ENCODE results near the gene GLCCI1.
A peak's percentile ranks its signal among the peaks of the same experiment; 100 is the strongest.

GLCCI1 gene

DNA sequence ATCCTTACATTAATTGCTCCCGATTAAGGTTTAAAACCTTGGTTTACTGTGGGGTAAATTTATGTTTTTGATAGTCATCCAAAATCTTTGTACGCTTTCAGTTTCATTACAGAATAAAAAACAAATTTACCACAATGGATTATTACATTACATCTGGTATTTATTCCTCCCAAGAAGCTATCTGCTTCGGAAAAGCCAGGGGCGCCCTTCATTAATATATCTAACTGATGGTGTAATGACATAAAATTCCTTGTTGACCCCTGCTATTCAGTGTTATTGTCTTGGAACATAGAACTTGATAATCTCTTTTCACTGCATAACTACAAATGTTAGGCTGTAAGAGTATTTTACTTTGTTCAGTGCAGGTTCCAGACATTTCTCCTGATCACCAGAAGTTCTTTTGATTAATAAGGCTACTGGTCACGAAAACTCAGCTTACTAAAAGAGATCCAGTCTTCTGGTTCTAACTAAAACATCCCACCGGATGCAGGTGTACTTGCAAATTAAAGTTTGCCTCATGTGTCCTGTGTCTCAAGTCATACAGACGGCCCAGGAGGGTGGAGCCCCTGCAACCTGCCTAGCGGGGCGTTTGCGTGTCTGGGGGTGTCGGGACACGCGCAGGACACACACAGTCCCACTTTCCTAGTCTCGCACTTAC is 581 bp upstream of the GLCCI1 start:
- DNase-seq (ENCODE audit: low read depth): no peak
- TF ChIP-seq, protein P1, sequence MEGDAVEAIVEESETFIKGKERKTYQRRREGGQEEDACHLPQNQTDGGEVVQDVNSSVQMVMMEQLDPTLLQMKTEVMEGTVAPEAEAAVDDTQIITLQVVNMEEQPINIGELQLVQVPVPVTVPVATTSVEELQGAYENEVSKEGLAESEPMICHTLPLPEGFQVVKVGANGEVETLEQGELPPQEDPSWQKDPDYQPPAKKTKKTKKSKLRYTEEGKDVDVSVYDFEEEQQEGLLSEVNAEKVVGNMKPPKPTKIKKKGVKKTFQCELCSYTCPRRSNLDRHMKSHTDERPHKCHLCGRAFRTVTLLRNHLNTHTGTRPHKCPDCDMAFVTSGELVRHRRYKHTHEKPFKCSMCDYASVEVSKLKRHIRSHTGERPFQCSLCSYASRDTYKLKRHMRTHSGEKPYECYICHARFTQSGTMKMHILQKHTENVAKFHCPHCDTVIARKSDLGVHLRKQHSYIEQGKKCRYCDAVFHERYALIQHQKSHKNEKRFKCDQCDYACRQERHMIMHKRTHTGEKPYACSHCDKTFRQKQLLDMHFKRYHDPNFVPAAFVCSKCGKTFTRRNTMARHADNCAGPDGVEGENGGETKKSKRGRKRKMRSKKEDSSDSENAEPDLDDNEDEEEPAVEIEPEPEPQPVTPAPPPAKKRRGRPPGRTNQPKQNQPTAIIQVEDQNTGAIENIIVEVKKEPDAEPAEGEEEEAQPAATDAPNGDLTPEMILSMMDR (IDR thresholded peaks at IDR 0.05; ENCODE audit: control insufficient read depth, extremely low read depth, insufficient read depth): no peak
- peak overlapping the region; percentile 71 for H3K4me3 ChIP-seq (ENCODE audit: low read depth, low read length)

DNA sequence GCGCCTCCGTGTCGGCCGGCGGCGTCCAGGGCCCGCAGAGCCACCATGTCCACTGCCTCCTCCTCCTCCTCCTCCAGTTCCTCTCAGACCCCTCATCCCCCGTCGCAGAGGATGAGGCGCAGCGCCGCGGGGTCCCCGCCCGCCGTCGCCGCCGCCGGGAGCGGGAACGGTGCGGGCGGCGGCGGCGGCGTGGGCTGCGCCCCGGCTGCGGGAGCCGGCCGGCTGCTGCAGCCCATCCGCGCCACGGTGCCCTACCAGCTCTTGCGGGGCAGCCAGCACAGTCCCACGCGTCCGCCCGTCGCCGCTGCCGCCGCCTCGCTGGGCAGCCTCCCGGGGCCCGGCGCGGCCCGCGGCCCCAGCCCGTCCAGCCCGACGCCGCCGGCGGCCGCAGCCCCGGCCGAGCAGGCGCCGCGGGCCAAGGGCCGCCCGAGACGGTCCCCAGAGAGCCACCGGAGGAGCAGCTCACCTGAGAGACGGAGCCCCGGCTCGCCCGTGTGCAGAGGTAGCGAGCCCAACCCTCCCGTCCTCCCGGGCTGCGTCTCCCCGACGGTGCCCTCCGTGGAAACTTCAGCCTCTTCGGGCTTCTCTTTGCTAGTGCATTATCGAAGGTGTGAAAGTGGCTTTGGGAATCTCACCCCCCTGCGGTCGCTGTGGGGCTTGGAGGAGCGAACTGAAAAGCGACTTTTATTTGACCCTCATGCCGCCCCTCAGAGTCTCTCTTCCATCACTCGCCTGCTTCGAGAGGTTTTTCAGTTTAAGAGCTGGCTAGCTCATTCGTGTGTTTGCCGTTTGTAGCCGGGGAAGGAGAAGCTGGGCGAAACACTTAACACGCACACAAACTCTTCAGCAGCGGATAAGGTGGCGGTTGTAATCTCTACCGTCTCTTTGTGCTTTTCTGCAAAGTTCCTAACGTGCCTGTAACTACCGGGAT is 975 bp downstream of the GLCCI1 start:
- peak overlapping the region; percentile 71 for H3K4me3 ChIP-seq (ENCODE audit: low read depth, low read length)
- TF ChIP-seq, protein P1 (IDR thresholded peaks at IDR 0.05; ENCODE audit: control insufficient read depth, extremely low read depth, insufficient read depth): no peak; the same call in 1 of the 2 replicates
- DNase-seq (ENCODE audit: low read depth): no peak

DNA sequence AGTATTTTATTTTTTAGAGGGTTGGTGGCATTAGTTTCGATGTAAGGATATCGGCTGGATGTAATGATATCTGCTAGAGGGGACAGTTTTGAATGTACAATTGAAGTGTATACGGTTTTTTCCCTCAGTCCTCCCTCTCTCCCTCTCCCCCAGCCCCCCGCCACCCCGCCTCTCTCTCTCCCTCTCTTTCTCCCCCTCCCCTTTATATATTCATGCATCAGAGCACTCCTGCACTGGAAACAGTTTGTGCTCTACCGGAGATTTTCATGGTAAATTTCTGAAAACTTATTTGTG is 1.6 kb downstream of the GLCCI1 start:
- no peak for DNase-seq (ENCODE audit: low read depth)
- peak overlapping the region; percentile 71 for H3K4me3 ChIP-seq (ENCODE audit: low read depth, low read length)
- TF ChIP-seq, protein P1 (IDR thresholded peaks at IDR 0.05; ENCODE audit: control insufficient read depth, extremely low read depth, insufficient read depth): no peak

DNA sequence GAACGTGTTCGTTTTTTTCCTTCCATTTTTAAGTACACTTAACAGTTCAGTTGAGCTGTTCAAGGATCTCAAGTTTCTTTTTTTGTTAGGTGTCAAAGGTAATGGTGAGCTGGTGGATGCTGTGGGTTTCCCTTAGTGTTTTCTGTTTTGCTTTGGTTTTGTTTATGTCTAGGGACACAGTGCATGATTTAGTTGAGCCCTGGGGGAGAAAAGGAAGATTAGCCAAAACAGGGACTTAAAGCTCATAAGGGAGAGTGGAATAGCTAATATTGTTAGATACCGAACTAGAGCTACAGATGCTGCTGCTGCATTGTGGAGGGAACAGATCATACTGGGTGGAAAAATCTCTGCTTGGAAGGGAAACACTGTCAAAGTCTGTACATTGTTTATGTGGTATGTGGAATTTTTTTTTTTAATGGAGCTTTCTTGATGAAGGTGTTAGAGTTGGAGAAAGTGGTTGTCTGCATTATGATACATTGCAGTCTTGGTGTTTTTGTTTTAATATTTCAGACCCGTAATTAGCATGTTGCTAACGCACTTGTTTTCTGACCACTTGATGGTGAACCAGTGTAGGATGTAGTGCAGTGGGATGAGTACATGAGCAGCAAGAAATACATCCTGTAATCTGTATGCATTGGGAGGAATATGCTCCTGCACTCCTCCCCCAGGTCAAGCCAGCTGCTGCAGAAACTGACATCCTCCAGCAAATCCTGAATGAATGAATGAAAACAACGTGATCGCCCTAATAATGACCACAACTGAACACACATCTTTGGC is 2.1 kb downstream of the GLCCI1 start:
- no peak overlapping the region for H3K4me3 ChIP-seq (ENCODE audit: low read depth, low read length)
- DNase-seq (ENCODE audit: low read depth): no peak
- TF ChIP-seq, protein P1 (IDR thresholded peaks at IDR 0.05; ENCODE audit: control insufficient read depth, extremely low read depth, insufficient read depth): no peak

DNA sequence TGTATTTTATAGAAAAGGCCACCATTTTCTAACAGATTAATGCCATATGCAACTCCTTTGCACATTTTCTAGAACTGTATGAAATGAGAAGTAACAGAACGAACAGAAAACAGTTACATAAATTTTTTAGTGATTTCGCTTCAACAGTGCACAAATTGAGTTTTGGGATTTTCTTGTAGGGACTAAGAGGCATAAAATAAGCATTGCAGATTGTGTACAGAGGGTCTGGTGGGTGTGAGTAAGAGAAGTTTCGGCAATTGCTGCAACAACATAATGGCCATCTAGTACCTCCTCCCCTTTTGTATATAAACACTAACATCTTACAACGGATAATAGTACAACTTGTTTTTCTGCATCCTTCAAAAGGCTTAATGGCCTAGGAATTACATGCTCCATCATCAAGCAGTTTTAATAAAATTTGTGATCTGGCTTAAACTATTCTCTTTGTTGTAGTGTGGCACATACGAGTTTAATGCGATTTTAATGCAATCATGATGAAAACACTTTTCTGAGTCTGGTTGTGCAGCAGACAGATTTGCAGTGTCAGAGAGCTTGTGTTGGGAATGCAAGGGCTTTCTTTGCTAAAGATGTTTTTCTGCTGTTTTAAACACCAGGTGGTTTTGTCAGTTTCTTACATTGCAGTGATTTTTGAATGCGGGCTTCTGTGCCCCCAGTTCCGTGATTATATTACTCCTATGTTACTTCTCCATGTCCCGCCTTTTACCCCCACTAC is 2.9 kb downstream of the GLCCI1 start:
- H3K4me3 ChIP-seq (ENCODE audit: low read depth, low read length): no peak overlapping the region
- TF ChIP-seq, protein P1 (IDR thresholded peaks at IDR 0.05; ENCODE audit: control insufficient read depth, extremely low read depth, insufficient read depth): no peak
- DNase-seq (ENCODE audit: low read depth): no peak

DNA sequence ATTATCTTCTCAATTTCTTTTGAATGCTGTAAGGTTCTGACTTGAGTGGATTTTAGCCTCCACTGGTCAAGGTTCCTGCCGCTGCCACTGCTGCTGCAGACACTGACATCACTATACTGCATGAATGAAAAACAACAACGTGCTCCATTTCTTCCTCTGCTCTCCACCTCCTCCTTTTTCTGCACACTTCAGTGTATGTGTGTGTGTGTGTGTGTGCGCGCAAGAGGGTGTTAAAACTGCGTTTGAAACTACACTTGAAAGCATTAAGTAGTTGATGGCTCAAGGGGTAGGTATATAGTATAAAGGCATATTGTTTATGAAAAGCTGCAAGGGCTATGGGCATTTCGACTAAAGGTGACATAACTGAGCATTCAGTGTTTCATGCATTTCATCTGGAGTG is 3.5 kb downstream of the GLCCI1 start:
- TF ChIP-seq, protein P1 (IDR thresholded peaks at IDR 0.05; ENCODE audit: control insufficient read depth, extremely low read depth, insufficient read depth): no peak
- no peak overlapping the region for H3K4me3 ChIP-seq (ENCODE audit: low read depth, low read length)
- DNase-seq (ENCODE audit: low read depth): no peak
